NB4 (cell line): Measurements from ENCODE around the gene C3AR1.

Experiments used
- MYC ChIP-seq: IDR thresholded peaks from 2 replicates; pipeline ENCODE4 v1.6.1; 2011; ENCODE audit warnings: low read depth, low read length
- TF ChIP-seq, protein P1 (sequence below): IDR thresholded peaks from one replicate; pipeline ENCODE4 v1.5.1; 2012; ENCODE audit warnings: low read depth, low read length

DNA sequence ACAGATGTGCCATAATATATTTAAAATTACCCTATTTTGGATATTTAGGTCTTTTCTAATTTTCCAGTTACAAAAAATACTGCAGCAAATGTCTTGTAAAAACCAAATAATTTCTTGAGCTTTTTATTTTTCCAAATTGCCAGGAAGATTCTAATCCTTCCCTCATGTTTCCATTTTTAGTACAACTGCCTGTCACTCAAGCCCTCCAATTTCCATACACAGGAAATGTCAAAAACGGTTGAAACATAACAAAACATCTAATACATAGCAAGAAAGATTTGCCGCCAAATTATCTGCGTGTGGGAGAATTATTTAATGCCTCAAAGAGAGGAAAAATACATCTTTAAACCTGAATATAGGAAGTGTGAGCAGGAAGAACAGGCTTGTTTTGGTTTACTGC, 36.0 kb downstream of the C3AR1 start:
- TF ChIP-seq, protein P1, sequence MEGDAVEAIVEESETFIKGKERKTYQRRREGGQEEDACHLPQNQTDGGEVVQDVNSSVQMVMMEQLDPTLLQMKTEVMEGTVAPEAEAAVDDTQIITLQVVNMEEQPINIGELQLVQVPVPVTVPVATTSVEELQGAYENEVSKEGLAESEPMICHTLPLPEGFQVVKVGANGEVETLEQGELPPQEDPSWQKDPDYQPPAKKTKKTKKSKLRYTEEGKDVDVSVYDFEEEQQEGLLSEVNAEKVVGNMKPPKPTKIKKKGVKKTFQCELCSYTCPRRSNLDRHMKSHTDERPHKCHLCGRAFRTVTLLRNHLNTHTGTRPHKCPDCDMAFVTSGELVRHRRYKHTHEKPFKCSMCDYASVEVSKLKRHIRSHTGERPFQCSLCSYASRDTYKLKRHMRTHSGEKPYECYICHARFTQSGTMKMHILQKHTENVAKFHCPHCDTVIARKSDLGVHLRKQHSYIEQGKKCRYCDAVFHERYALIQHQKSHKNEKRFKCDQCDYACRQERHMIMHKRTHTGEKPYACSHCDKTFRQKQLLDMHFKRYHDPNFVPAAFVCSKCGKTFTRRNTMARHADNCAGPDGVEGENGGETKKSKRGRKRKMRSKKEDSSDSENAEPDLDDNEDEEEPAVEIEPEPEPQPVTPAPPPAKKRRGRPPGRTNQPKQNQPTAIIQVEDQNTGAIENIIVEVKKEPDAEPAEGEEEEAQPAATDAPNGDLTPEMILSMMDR = no peak
- TF ChIP-seq MYC = no peak
